ENCODE measurements around the gene DSCAML1.

- TF ChIP-seq POLR2A (IDR thresholded peaks at IDR 0.05; ENCODE audit: control extremely low read depth in 1 of 2, low read depth in 2 of 2, low read length in 2 of 2) (no peak), GTF2F1 (IDR thresholded peaks at IDR 0.05; ENCODE audit: borderline replicate concordance, low read depth, low read length) (no peak), POLR2AphosphoS5 (IDR thresholded peaks at IDR 0.05; ENCODE audit: low read depth, low read length) (no peak), SRF (IDR thresholded peaks at IDR 0.05; ENCODE audit: low read depth, low read length) (no peak), GABPA (IDR thresholded peaks at IDR 0.05; ENCODE audit: borderline replicate concordance, insufficient read depth, low read length) (no peak), HDAC2 (IDR thresholded peaks at IDR 0.05; ENCODE audit: borderline replicate concordance in 1 of 2, low read depth in 2 of 2, low read length in 2 of 2) (no peak), CTCF (IDR thresholded peaks at IDR 0.05; ENCODE audit: control extremely low read depth in 1 of 3, insufficient read depth in 1 of 3, low read depth in 1 of 3, low read length in 3 of 3) (no peak), EZH2 (IDR thresholded peaks at IDR 0.05; ENCODE audit: low read depth, low read length, severe bottlenecking) (no peak)
Measured at GRCh38 chr11:117766576-117766975, 30.4 kb downstream of the DSCAML1 start.

Data from H1 (cell line).